ENCODE results near the gene PER3.

- no peak for TF ChIP-seq ZBTB21 (CRISPR knock-in tag; IDR thresholded peaks at IDR 0.05)
- TF ChIP-seq CTCF (CRISPR knock-in tag; IDR thresholded peaks at IDR 0.05) = no peak
- TF ChIP-seq POLR2A (IDR thresholded peaks at IDR 0.05; ENCODE audit: insufficient read depth in 1 of 2, low read depth in 2 of 2, low read length in 2 of 2) = no peak
- TF ChIP-seq TCF7L2 (IDR thresholded peaks at IDR 0.05; ENCODE audit: low read depth, low read length) = no peak
- TF ChIP-seq, protein P1, sequence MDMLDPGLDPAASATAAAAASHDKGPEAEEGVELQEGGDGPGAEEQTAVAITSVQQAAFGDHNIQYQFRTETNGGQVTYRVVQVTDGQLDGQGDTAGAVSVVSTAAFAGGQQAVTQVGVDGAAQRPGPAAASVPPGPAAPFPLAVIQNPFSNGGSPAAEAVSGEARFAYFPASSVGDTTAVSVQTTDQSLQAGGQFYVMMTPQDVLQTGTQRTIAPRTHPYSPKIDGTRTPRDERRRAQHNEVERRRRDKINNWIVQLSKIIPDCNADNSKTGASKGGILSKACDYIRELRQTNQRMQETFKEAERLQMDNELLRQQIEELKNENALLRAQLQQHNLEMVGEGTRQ (IDR thresholded peaks at IDR 0.05; ENCODE audit: low read depth, low read length) = no peak
- TF ChIP-seq, protein P1 (CRISPR knock-in tag; IDR thresholded peaks at IDR 0.05; ENCODE audit: borderline replicate concordance) = no peak
- TF ChIP-seq MAX (IDR thresholded peaks at IDR 0.05) = no peak
Observed at GRCh38 chr1:7884757-7885156, 100.7 kb downstream of the PER3 start.
